ENCODE results near the gene BTBD6.
"Not testable (repeated sequence)": the region's sequence is repeated elsewhere in the genome, so short reads cannot be mapped to it uniquely, and the experiment has no call there.

BTBD6 gene

GRCh38 chr14:105268736-105269354 lies 20.5 kb downstream of the BTBD6 start:
- DNase-seq (ENCODE audit: low read depth in 3 of 3, low spot score in 1 of 3), result no peak

GRCh38 chr14:105269405-105269804 lies 21.1 kb downstream of the BTBD6 start:
- DNase-seq (ENCODE audit: low read depth in 3 of 3, low spot score in 1 of 3), result no peak

- DNase-seq (ENCODE audit: low read depth in 3 of 3, low spot score in 1 of 3), result no peak
Observed at GRCh38 chr14:105271224-105271890, 23.0 kb downstream of the BTBD6 start.

GRCh38 chr14:105272623-105273022 lies 24.3 kb downstream of the BTBD6 start:
- no peak for DNase-seq (ENCODE audit: low read depth in 3 of 3, low spot score in 1 of 3)

- no peak for DNase-seq (ENCODE audit: low read depth in 3 of 3, low spot score in 1 of 3)
Observed at GRCh38 chr14:105273062-105273461, 24.7 kb downstream of the BTBD6 start.

- no peak for DNase-seq (ENCODE audit: low read depth in 3 of 3, low spot score in 1 of 3)
Observed at GRCh38 chr14:105274637-105275036, 26.3 kb downstream of the BTBD6 start.

GRCh38 chr14:105275267-105275946 lies 27.1 kb downstream of the BTBD6 start:
- DNase-seq (ENCODE audit: low read depth in 3 of 3, low spot score in 1 of 3), result no peak

GRCh38 chr14:105277448-105277847 lies 29.1 kb downstream of the BTBD6 start:
- DNase-seq (ENCODE audit: low read depth in 3 of 3, low spot score in 1 of 3), result not testable (repeated sequence)

- DNase-seq (ENCODE audit: low read depth in 3 of 3, low spot score in 1 of 3), result no peak
Observed at GRCh38 chr14:105279642-105280361, 31.5 kb downstream of the BTBD6 start.

- DNase-seq (ENCODE audit: low read depth in 3 of 3, low spot score in 1 of 3), result no peak
Observed at GRCh38 chr14:105280525-105280924, 32.2 kb downstream of the BTBD6 start.

GRCh38 chr14:105281371-105282097 lies 33.2 kb downstream of the BTBD6 start:
- no peak for DNase-seq (ENCODE audit: low read depth in 3 of 3, low spot score in 1 of 3)

GRCh38 chr14:105282098-105282725 lies 33.9 kb downstream of the BTBD6 start:
- no peak for DNase-seq (ENCODE audit: low read depth in 3 of 3, low spot score in 1 of 3)

- no peak for DNase-seq (ENCODE audit: low read depth in 3 of 3, low spot score in 1 of 3)
Observed at GRCh38 chr14:105283028-105283427, 34.7 kb downstream of the BTBD6 start.

GRCh38 chr14:105283899-105284298 lies 35.6 kb downstream of the BTBD6 start:
- DNase-seq (ENCODE audit: low read depth in 3 of 3, low spot score in 1 of 3), result no peak

GRCh38 chr14:105285174-105285573 lies 36.8 kb downstream of the BTBD6 start:
- DNase-seq (ENCODE audit: low read depth in 3 of 3, low spot score in 1 of 3), result no peak

GRCh38 chr14:105286759-105287144 lies 38.4 kb downstream of the BTBD6 start:
- no peak for DNase-seq (ENCODE audit: low read depth in 3 of 3, low spot score in 1 of 3)

- no peak for DNase-seq (ENCODE audit: low read depth in 3 of 3, low spot score in 1 of 3)
Observed at GRCh38 chr14:105287249-105288102, 39.1 kb downstream of the BTBD6 start.

GRCh38 chr14:105288936-105289335 lies 40.6 kb downstream of the BTBD6 start:
- DNase-seq (ENCODE audit: low read depth in 3 of 3, low spot score in 1 of 3), result not testable (repeated sequence)

GRCh38 chr14:105290621-105291346 lies 42.5 kb downstream of the BTBD6 start:
- no peak for DNase-seq (ENCODE audit: low read depth in 3 of 3, low spot score in 1 of 3)
